Mesenchymal stem cell (in vitro differentiated cells and primary cell): ENCODE data around the gene LMNA.
"Not testable (repeated sequence)": the region's sequence is repeated elsewhere in the genome, so short reads cannot be mapped to it uniquely, and the experiment has no call there.

Experiments
- DNase-seq: peaks from one replicate; pipeline ENCODE4 v3.0.0-alpha.2; 2013
- H2AFZ ChIP-seq: one replicate; pipeline ENCODE4 v1.6.1; 2013; ENCODE audit warnings: low read depth, mild to moderate bottlenecking, control low read depth, inconsistent platforms, low read length, moderate library complexity
- H2AK5ac ChIP-seq: 2 replicates; pipeline ENCODE4 v1.6.1; 2013; ENCODE audit warnings: low read length, moderate library complexity, mild to moderate bottlenecking, inconsistent platforms; ENCODE audit not compliant: severe bottlenecking
- H2BK120ac ChIP-seq: one replicate; pipeline ENCODE4 v1.6.1; 2013; ENCODE audit warnings: low read depth, mild to moderate bottlenecking, inconsistent platforms, low read length, moderate library complexity
- H2BK12ac ChIP-seq, 2 experiments: one replicate each; pipeline ENCODE4 v1.6.1; 2013; ENCODE audit warnings: inconsistent platforms in 2 of 2, low read length in 2 of 2, mild to moderate bottlenecking in 2 of 2, moderate library complexity in 2 of 2, control low read depth in 1 of 2
- H2BK15ac ChIP-seq: one replicate; pipeline ENCODE4 v1.6.1; 2013; ENCODE audit warnings: mild to moderate bottlenecking, low read depth, inconsistent platforms; ENCODE audit not compliant: poor library complexity, severe bottlenecking
- H2BK5ac ChIP-seq: 2 replicates; pipeline ENCODE4 v1.6.1; 2013; ENCODE audit warnings: low read depth, mild to moderate bottlenecking, low read length, control low read depth, inconsistent platforms; ENCODE audit not compliant: poor library complexity, severe bottlenecking
- H3K14ac ChIP-seq, 2 experiments: one replicate each; pipeline ENCODE4 v1.6.1; 2013; ENCODE audit warnings: inconsistent platforms in 2 of 2, low read length in 2 of 2, control low read depth in 1 of 2, mild to moderate bottlenecking in 1 of 2, moderate library complexity in 1 of 2
- H3K18ac ChIP-seq, 2 experiments: one replicate each; pipeline ENCODE4 v1.6.1; 2013; ENCODE audit warnings: inconsistent platforms in 2 of 2, low read length in 2 of 2, control low read depth in 1 of 2, low read depth in 1 of 2, mild to moderate bottlenecking in 1 of 2
- H3K23ac ChIP-seq, 2 experiments: one replicate each; pipeline ENCODE4 v1.6.1; 2013; ENCODE audit warnings: inconsistent platforms in 2 of 2, low read length in 2 of 2, mild to moderate bottlenecking in 2 of 2, moderate library complexity in 2 of 2, control low read depth in 1 of 2
- H3K27ac ChIP-seq: 2 replicates; pipeline ENCODE4 v1.5.1; 2013; ENCODE audit warnings: mild to moderate bottlenecking, moderate library complexity, low read length, control low read depth, inconsistent platforms; ENCODE audit not compliant: poor library complexity, severe bottlenecking
- H3K27me3 ChIP-seq, 2 experiments: 2 replicates each; pipeline versions ENCODE4 v1.6.1 to v1.7.0; 2013; ENCODE audit warnings: low read length in 2 of 2, mild to moderate bottlenecking in 2 of 2, moderate library complexity in 2 of 2, control low read depth in 1 of 2, inconsistent platforms in 1 of 2; ENCODE audit not compliant: control insufficient read depth in 1 of 2, insufficient read depth in 1 of 2
- H3K36me3 ChIP-seq, 2 experiments: 2 replicates each; pipeline versions ENCODE4 v1.6.1 to v1.7.0; 2013; ENCODE audit warnings: low read length in 2 of 2, control low read depth in 1 of 2, inconsistent platforms in 1 of 2, low read depth in 1 of 2, mild to moderate bottlenecking in 1 of 2; ENCODE audit not compliant: insufficient read depth in 2 of 2, control insufficient read depth in 1 of 2
- H3K4ac ChIP-seq, 2 experiments: one replicate each; pipeline ENCODE4 v1.6.1; 2013; ENCODE audit warnings: inconsistent platforms in 2 of 2, low read length in 2 of 2, mild to moderate bottlenecking in 2 of 2, moderate library complexity in 2 of 2, control low read depth in 1 of 2, low read depth in 1 of 2
- H3K4me1 ChIP-seq: 2 replicates; pipeline ENCODE4 v1.6.1; 2013; ENCODE audit warnings: low read depth, low read length, control low read depth; ENCODE audit not compliant: control insufficient read depth, insufficient read depth
- H3K4me2 ChIP-seq: 2 replicates; pipeline ENCODE4 v1.6.1; 2013; ENCODE audit warnings: low read length, mild to moderate bottlenecking, inconsistent platforms; ENCODE audit not compliant: poor library complexity, severe bottlenecking
- H3K4me3 ChIP-seq, 2 experiments: 2 replicates each; pipeline versions ENCODE4 v1.5.1 to v1.7.0; 2013; ENCODE audit warnings: low read length in 2 of 2, mild to moderate bottlenecking in 2 of 2, control low read depth in 1 of 2, low read depth in 1 of 2; ENCODE audit not compliant: insufficient read depth in 1 of 2
- H3K79me1 ChIP-seq: replicated peaks from 2 replicates; pipeline ENCODE4 v1.6.1; 2013; ENCODE audit warnings: mild to moderate bottlenecking, control low read depth, low read length, inconsistent platforms; ENCODE audit not compliant: poor library complexity, severe bottlenecking
- H3K9ac ChIP-seq: 2 replicates; pipeline ENCODE4 v1.7.0; 2013; ENCODE audit warnings: mild to moderate bottlenecking, low read length, moderate library complexity
- H3K9me3 ChIP-seq: 2 replicates; pipeline ENCODE4 v1.7.0; 2013; ENCODE audit warnings: mild to moderate bottlenecking, low read length; ENCODE audit not compliant: control insufficient read depth
- H4K8ac ChIP-seq: one replicate; pipeline ENCODE4 v1.6.1; 2013; ENCODE audit warnings: inconsistent platforms, mild to moderate bottlenecking, low read length, moderate library complexity
- H4K91ac ChIP-seq: one replicate; pipeline ENCODE4 v1.6.1; 2013; ENCODE audit warnings: mild to moderate bottlenecking, low read length, inconsistent platforms
- WGBS: methylation state at CpG from one replicate; pipeline ENCODE4 v1.1.7; 2013; ENCODE audit warnings: mixed read lengths; 5-methylcytosine and 5-hydroxymethylcytosine counted together

The LMNA gene

GRCh38 chr1:156069490-156070455 is 44.7 kb upstream of the LMNA start:
- Histone ChIP-seq H3K4me1 (peaks cover 4% of the 10 kb centered on the region), H3K36me3 (peaks cover 0 to 26% of the 10 kb centered on the region in 2 experiments), H4K8ac (peak overlapping the region; percentile 19), H3K4me3 (no peak overlapping the region), H2BK15ac (peak overlapping the region; percentile 60), H3K18ac (no peak overlapping the region), H2BK120ac (no peak overlapping the region), H3K4ac (no peak overlapping the region), H4K91ac (peak overlapping the region; percentile 64), H3K9me3 (no peaks in the 10 kb centered on the region), H3K23ac (no peak overlapping the region), H3K14ac (no peak overlapping the region), H2AFZ (no peak overlapping the region), H2BK5ac (no peak overlapping the region), H3K79me1 (peaks cover 12% of the 10 kb centered on the region), H3K27ac (no peak overlapping the region), H2AK5ac (no peak overlapping the region), H3K4me2 (no peak overlapping the region), H2BK12ac (no peak overlapping the region), H3K27me3 (peaks cover 0 to 10% of the 10 kb centered on the region in 2 experiments), H3K9ac (no peak overlapping the region)
- 92% methylated on average over 3 of the region's 3 CpGs for WGBS
- no peak for DNase-seq

DNA sequence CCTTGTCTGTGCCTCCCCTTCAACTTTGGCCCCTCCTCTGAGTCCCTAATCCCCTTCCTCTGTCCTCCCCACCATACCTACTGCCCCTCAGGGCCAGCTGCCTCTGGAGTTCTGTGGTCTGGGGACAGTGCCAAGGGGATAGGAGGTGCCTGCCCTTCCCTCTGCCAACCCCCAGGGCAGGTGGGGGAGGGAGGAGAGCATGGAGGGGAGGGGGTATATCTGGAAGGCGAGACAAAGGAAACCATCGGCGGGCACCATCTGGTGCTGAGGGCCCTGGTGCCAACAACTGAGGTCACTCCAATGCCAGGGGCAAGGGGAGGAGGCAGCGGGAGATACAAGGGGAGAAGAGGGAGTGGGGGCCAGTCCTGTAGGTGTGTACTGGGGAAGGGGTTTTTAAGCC is 44.0 kb upstream of the LMNA start:
- no peaks in the 10 kb centered on the region for H3K9me3 ChIP-seq
- no peak overlapping the region for H3K9ac ChIP-seq
- no peak overlapping the region for H3K4me3 ChIP-seq
- no peak overlapping the region for H3K27ac ChIP-seq
- no peak overlapping the region for H3K18ac ChIP-seq
- no peak overlapping the region for H2BK12ac ChIP-seq
- no peak overlapping the region for H2BK120ac ChIP-seq
- H3K79me1 ChIP-seq = peaks cover 19% of the 10 kb centered on the region
- H3K14ac ChIP-seq = no peak overlapping the region
- no peak overlapping the region for H2AK5ac ChIP-seq
- H4K8ac ChIP-seq = no peak overlapping the region
- peaks cover 4% of the 10 kb centered on the region for H3K4me1 ChIP-seq
- peaks cover 0 to 10% of the 10 kb centered on the region in 2 experiments for H3K27me3 ChIP-seq
- no peak overlapping the region for H2AFZ ChIP-seq
- no peak for DNase-seq
- H3K36me3 ChIP-seq = peaks cover 0 to 33% of the 10 kb centered on the region in 2 experiments
- no peak overlapping the region for H3K23ac ChIP-seq
- H3K4me2 ChIP-seq = no peak overlapping the region
- WGBS = 100% methylated on average over 4 of the region's 4 CpGs
- no peak overlapping the region for H4K91ac ChIP-seq
- H2BK5ac ChIP-seq = no peak overlapping the region
- no peak overlapping the region for H3K4ac ChIP-seq
- no peak overlapping the region for H2BK15ac ChIP-seq

DNA sequence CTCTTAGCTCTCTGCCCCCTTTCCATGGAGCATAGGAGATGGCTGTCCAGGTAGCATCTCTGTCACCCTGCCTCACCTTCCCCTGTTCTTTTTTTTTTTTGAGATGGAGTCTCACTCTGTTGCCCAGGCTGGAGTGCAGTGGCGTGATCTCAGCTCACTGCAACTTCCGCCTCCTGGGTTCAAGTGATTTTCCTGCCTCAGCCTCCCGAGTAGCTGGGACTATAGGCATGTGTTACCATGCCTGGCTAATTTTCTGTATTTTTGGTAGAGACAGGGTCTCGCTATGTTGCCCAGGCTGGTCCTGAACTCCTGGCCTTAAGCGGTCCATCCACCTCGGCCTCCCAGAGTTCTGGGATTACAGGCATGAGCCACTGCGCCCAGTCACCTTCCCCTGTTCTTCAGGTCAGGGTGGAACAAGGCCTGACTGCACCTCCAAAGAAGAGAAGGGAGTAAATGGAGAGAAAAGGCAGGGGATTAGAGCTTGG is 43.1 kb upstream of the LMNA start:
- not testable (repeated sequence) for H4K91ac ChIP-seq, H2BK5ac ChIP-seq, H3K27ac ChIP-seq, H2BK120ac ChIP-seq, H2AK5ac ChIP-seq, H3K23ac ChIP-seq, H3K4ac ChIP-seq, H3K4me3 ChIP-seq, H3K4me2 ChIP-seq, H2AFZ ChIP-seq, H2BK15ac ChIP-seq, H4K8ac ChIP-seq, H3K9ac ChIP-seq, H2BK12ac ChIP-seq, H3K9me3 ChIP-seq, H3K14ac ChIP-seq, H3K18ac ChIP-seq, DNase-seq, H3K4me1 ChIP-seq
- peaks cover 0 to 10% of the 10 kb centered on the region in 2 experiments for H3K27me3 ChIP-seq
- whole genome bisulfite sequencing = 90% methylated on average over 6 of the region's 7 CpGs
- H3K79me1 ChIP-seq = peaks cover 24% of the 10 kb centered on the region
- H3K36me3 ChIP-seq = peaks cover 0 to 41% of the 10 kb centered on the region in 2 experiments

DNA sequence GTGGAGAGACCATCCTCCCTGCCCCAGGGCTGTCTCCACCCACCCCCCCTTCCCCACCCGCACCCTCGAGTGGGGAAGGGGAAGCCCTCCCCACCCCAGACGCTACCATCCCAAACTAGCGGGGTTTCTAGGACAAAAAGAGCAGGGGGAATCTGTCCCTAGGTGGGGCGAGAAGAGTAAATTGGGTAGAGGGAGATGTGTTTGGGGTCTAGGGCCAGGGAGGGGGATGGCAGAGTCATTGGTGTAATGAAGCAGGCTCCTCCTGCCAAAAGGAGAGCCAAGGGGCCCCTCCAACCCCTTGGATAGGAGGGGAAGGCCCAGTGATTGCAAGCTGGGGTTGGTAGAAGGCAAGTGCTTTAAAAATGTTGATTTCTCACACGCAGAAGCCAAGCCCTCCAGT is 42.3 kb upstream of the LMNA start:
- 81% methylated on average over 5 of the region's 6 CpGs for WGBS
- DNase-seq = no peak
- no peak overlapping the region for H3K14ac ChIP-seq
- no peak overlapping the region for H3K9ac ChIP-seq
- peaks cover 32% of the 10 kb centered on the region for H3K79me1 ChIP-seq
- no peak overlapping the region for H2AK5ac ChIP-seq
- no peak overlapping the region for H3K18ac ChIP-seq
- H3K4me1 ChIP-seq = peaks cover 17% of the 10 kb centered on the region
- no peak overlapping the region for H3K4me3 ChIP-seq
- H3K27me3 ChIP-seq = peaks cover 0 to 10% of the 10 kb centered on the region in 2 experiments
- no peak overlapping the region for H2BK5ac ChIP-seq
- H2BK120ac ChIP-seq = no peak overlapping the region
- H3K36me3 ChIP-seq = peaks cover 0 to 50% of the 10 kb centered on the region in 2 experiments
- no peak overlapping the region for H2BK15ac ChIP-seq
- no peak overlapping the region for H3K4ac ChIP-seq
- no peak overlapping the region for H3K4me2 ChIP-seq
- H2BK12ac ChIP-seq = peak overlapping the region in 1 of 2 experiments; percentile 16
- H3K27ac ChIP-seq = no peak overlapping the region
- H3K9me3 ChIP-seq = no peaks in the 10 kb centered on the region
- no peak overlapping the region for H3K23ac ChIP-seq
- no peak overlapping the region for H4K91ac ChIP-seq
- H2AFZ ChIP-seq = no peak overlapping the region
- H4K8ac ChIP-seq = no peak overlapping the region
